HPDE6-E6E7 (cell line): ENCODE data around the gene PCDHGA7.
"Not testable (repeated sequence)": the region's sequence is repeated elsewhere in the genome, so short reads cannot be mapped to it uniquely, and the experiment has no call there.

Experiments used
- DNase-seq: peaks from one replicate; pipeline ENCODE4 v3.0.0; 2011; ENCODE audit warnings: missing footprints; ENCODE audit errors: extremely low spot score

PCDHGA7 gene

GRCh38 chr5:141382469-141383294 lies at the start of gene PCDHGA7:
Gene PCDHGA7, plus strand, starts transcription at chr5:141382742. Its CDS starts 158 bp downstream, at chr5:141382900.
- DNase-seq: no peak

- no peak for DNase-seq
Measured at GRCh38 chr5:141338538-141339306, 43.8 kb upstream of the PCDHGA7 start, which contains the start of gene PCDHGA2. Gene PCDHGA2, plus strand, starts transcription at chr5:141338760.

GRCh38 chr5:141340781-141341354 lies 41.7 kb upstream of the PCDHGA7 start:
- DNase-seq: not testable (repeated sequence)

- DNase-seq: no peak
Measured at GRCh38 chr5:141342773-141343172, 39.8 kb upstream of the PCDHGA7 start.

GRCh38 chr5:141343242-141343952 lies 39.1 kb upstream of the PCDHGA7 start, which contains the start of gene PCDHGA3:
Gene PCDHGA3, plus strand, starts transcription at chr5:141343829. Its CDS starts 205 bp downstream, at chr5:141344034.
- no peak for DNase-seq

GRCh38 chr5:141343953-141344463 lies 38.5 kb upstream of the PCDHGA7 start:
- DNase-seq: no peak

- DNase-seq: no peak
Measured at GRCh38 chr5:141345327-141345726, 37.2 kb upstream of the PCDHGA7 start.

- DNase-seq: not testable (repeated sequence)
Measured at GRCh38 chr5:141346017-141346416, 36.5 kb upstream of the PCDHGA7 start.

GRCh38 chr5:141349917-141350619 lies 32.5 kb upstream of the PCDHGA7 start, which contains the start of gene PCDHGB1:
Gene PCDHGB1, plus strand, starts transcription at chr5:141350099. Its CDS starts 162 bp downstream, at chr5:141350261.
- DNase-seq: no peak

GRCh38 chr5:141351591-141351990 lies 31.0 kb upstream of the PCDHGA7 start:
- DNase-seq: no peak

- DNase-seq: no peak
Measured at GRCh38 chr5:141354900-141355469, 27.6 kb upstream of the PCDHGA7 start, which contains the start of gene PCDHGA4. Gene PCDHGA4, plus strand, starts transcription at chr5:141355021. Its CDS starts 87 bp downstream, at chr5:141355108.

GRCh38 chr5:141355641-141356040 lies 26.9 kb upstream of the PCDHGA7 start:
- no peak for DNase-seq

GRCh38 chr5:141356133-141356532 lies 26.4 kb upstream of the PCDHGA7 start:
- DNase-seq: no peak

- no peak for DNase-seq
Measured at GRCh38 chr5:141356950-141357349, 25.6 kb upstream of the PCDHGA7 start.

- no peak for DNase-seq
Measured at GRCh38 chr5:141359790-141360426, 22.6 kb upstream of the PCDHGA7 start, which contains the start of gene PCDHGB2. Gene PCDHGB2, plus strand, starts transcription at chr5:141359994. Its CDS starts 142 bp downstream, at chr5:141360136.

GRCh38 chr5:141360685-141361084 lies 21.9 kb upstream of the PCDHGA7 start:
- no peak for DNase-seq

GRCh38 chr5:141362719-141363118 lies 19.8 kb upstream of the PCDHGA7 start:
- DNase-seq: no peak

GRCh38 chr5:141363952-141364660 lies 18.4 kb upstream of the PCDHGA7 start, which contains the start of gene PCDHGA5:
Gene PCDHGA5, plus strand, starts transcription at chr5:141364162. Its CDS starts 169 bp downstream, at chr5:141364331.
- no peak for DNase-seq
